ENCODE data around the gene DNALI1.

Gene DNALI1

GRCh38 chr1:37605061-37605650 lies 48.4 kb downstream of the DNALI1 start:
- DNase-seq, result no peak

- no peak for DNase-seq
Measured at GRCh38 chr1:37605806-37606474, 49.2 kb downstream of the DNALI1 start.

- no peak for DNase-seq
Measured at GRCh38 chr1:37606481-37607263, 49.9 kb downstream of the DNALI1 start.

- no peak for DNase-seq
Measured at GRCh38 chr1:37609002-37609401, 52.3 kb downstream of the DNALI1 start.

- DNase-seq, result no peak
Measured at GRCh38 chr1:37609994-37610393, 53.3 kb downstream of the DNALI1 start.

GRCh38 chr1:37612186-37612585 lies 55.4 kb downstream of the DNALI1 start:
- no peak for DNase-seq

GRCh38 chr1:37614105-37614504 lies 57.4 kb downstream of the DNALI1 start:
- DNase-seq, result no peak

- DNase-seq, result no peak
Measured at GRCh38 chr1:37616330-37616729, 59.6 kb downstream of the DNALI1 start.

Measured in NCI-H446 treated with DMSO at 0.1 percent for 48 hours (cell line).